Daoy (cell line): ENCODE results near the gene TMEM229B. TPM values are rescaled to one million over a fixed set of nuclear protein-coding genes. Genes with fewer than 3 reads are reported as not detected.

Experiments used
- DNase-seq: peaks from one replicate; pipeline ENCODE4 v3.0.0-alpha.2; 2015; ENCODE audit warnings: low read depth
- total RNA-seq: library from RNA; depleted of rRNA; stranded (reverse); fragments of >200 nt; shearing (Covaris generic); gene quantifications from 2 replicates; pipeline ENCODE4 v1.2.3, GENCODE V29; 2014; rRNA removed

The TMEM229B gene
- total RNA-seq, 1 experiment from 2014 or later: 8.5 TPM

- no peak for DNase-seq
Measured at GRCh38 chr14:67424539-67424938, 64.0 kb downstream of the TMEM229B start.

GRCh38 chr14:67423424-67423823, 65.1 kb downstream of the TMEM229B start:
- no peak for DNase-seq

- no peak for DNase-seq
Measured at GRCh38 chr14:67421356-67422224, 66.9 kb downstream of the TMEM229B start.

Other genes with a start within 250 kb of the TMEM229B start
- 24.6 and 30.9 TPM in 2 replicates for gene PALS1, start 247.3 kb downstream of the TMEM229B start, total RNA-seq
- gene ATP6V1D, start 128.9 kb downstream of the TMEM229B start, total RNA-seq: 222 and 258 TPM in 2 replicates
- 654 and 755 TPM in 2 replicates for gene EIF2S1, start 128.4 kb downstream of the TMEM229B start, total RNA-seq
- 12.8 and 17.0 TPM in 2 replicates for gene PLEK2, start 76.6 kb downstream of the TMEM229B start, total RNA-seq
- 2.1 and 3.3 TPM in 2 replicates for gene PLEKHH1, start 44.6 kb upstream of the TMEM229B start, total RNA-seq
- gene PIGH, start 111.5 kb upstream of the TMEM229B start, total RNA-seq: 29.4 and 31.4 TPM in 2 replicates
- 19.4 and 37.1 TPM in 2 replicates for gene ARG2, start 131.2 kb upstream of the TMEM229B start, total RNA-seq
- gene VTI1B, start 185.9 kb upstream of the TMEM229B start, total RNA-seq: 52.6 and 55.9 TPM in 2 replicates
- 97.4 and 100 TPM in 2 replicates for gene RDH11, start 207.0 kb upstream of the TMEM229B start, total RNA-seq
- 0.06 TPM in 1 of 2 replicates, not detected in the other for gene RDH12, start 213.2 kb upstream of the TMEM229B start, total RNA-seq